OCI-LY3 (cell line): ENCODE data around the gene HPCAL1.

Experiments used
- H2AFZ ChIP-seq: fragments of 200-600, 300-600 bp; shearing (Covaris generic); 2 replicates; pipeline ENCODE4 v1.6.0; 2014; ENCODE audit warnings: antibody characterized with exemption, low read depth, low read length
- H3K27ac ChIP-seq: fragments of 200-600, 300-600 bp; sonication (generic); 2 replicates; pipeline ENCODE4 v1.5.1; 2014; ENCODE audit warnings: mild to moderate bottlenecking, low read length, moderate library complexity, mixed read lengths
- H3K27me3 ChIP-seq: fragments of 200-600, 300-600 bp; sonication (generic); 2 replicates; pipeline ENCODE4 v1.6.1; 2014; ENCODE audit warnings: low read depth, low read length, mixed read lengths
- H3K36me3 ChIP-seq: fragments of 200-600, 300-600 bp; sonication (generic); replicated peaks from 2 replicates; pipeline ENCODE3; 2014; ENCODE audit warnings: low read depth, low read length, mixed read lengths
- H3K4me1 ChIP-seq: fragments of 300-600, 200-600 bp; sonication (generic); 2 replicates; pipeline ENCODE4 v1.6.1; 2014; ENCODE audit warnings: low read length, mixed read lengths
- H3K4me2 ChIP-seq: fragments of 200-600, 300-600 bp; sonication (generic); 2 replicates; pipeline ENCODE4 v1.6.1; 2014; ENCODE audit warnings: low read length, mixed read lengths
- H3K4me3 ChIP-seq: fragments of 300-600, 200-600 bp; sonication (generic); 2 replicates; pipeline ENCODE4 v1.5.1; 2014; ENCODE audit warnings: antibody characterized with exemption, mild to moderate bottlenecking, low read length, moderate library complexity
- H3K79me2 ChIP-seq: fragments of 300-600, 200-600 bp; shearing (Covaris generic); 2 replicates; pipeline ENCODE4 v1.6.1; 2014; ENCODE audit warnings: mild to moderate bottlenecking, low read length, mixed read lengths
- H3K9ac ChIP-seq: fragments of 300-600, 200-600 bp; shearing (Covaris generic); 2 replicates; pipeline ENCODE4 v1.6.0; 2014; ENCODE audit warnings: mild to moderate bottlenecking, low read length, moderate library complexity
- H3K9me3 ChIP-seq: fragments of 200-600, 300-600 bp; shearing (Covaris generic); 2 replicates; pipeline ENCODE4 v1.6.1; 2014; ENCODE audit warnings: low read length, mixed read lengths; ENCODE audit not compliant: insufficient read depth
- H4K20me1 ChIP-seq: fragments of 200-600, 300-600 bp; sonication (generic); 2 replicates; pipeline ENCODE4 v1.6.1; 2016; ENCODE audit warnings: low read length, mixed read lengths; ENCODE audit not compliant: insufficient read depth
- EZH2phosphoT487 ChIP-seq: fragments of 200-600 bp; shearing (Covaris generic); IDR thresholded peaks from 2 replicates; pipeline ENCODE4 v1.6.1; 2018; ENCODE audit warnings: antibody characterized with exemption, mixed run types, low read depth
- TF ChIP-seq, protein P1 (sequence below): fragments of 200-600, 300-600 bp; sonication (generic); IDR thresholded peaks from 2 replicates; pipeline ENCODE4 v1.5.1; 2014; ENCODE audit warnings: antibody characterized with exemption, low read length, low read depth

HPCAL1 gene

DNA sequence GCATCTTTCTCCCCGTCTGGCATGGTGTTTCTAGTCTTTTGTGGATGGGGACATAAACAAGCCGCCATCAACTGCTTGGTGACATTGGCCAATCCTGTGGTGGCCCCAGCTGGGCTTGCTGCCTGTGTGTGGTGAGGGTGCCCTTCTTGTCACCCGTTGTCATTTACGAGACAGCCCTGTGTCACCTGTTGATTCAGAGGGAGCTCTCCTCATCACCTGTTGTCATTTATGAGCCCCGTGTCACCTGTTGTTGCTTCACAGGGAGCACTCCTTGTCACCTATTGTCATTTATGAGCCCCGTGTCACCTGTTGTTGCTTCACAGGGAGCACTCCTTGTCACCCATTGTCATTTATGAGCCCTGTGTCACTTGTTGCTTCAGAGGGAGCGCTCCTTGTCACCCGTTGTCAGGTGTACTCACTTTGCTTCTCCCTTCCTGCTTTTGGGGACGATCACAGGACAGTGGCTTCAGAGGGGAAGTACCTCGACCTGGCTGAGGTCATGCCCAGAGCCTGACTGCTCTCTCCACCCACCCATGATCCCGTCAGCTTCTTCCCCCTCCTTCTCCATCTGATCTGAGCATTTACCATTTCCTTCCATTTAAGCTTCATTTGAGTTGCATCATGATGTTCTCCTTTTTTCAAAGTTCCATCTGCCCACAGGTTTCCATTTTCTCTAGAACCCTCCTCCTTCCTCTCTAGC is 29.1 kb downstream of the HPCAL1 start:
- Histone ChIP-seq H3K4me2 (peak overlapping the region; percentile 99), H3K27ac (no peak overlapping the region), H3K4me3 (peak overlapping the region; percentile 80), H3K79me2 (no peaks in the 10 kb centered on the region), H3K27me3 (peaks cover 4% of the 10 kb centered on the region; the same call in 1 of the 2 replicates), H3K9me3 (no peaks in the 10 kb centered on the region), H3K4me1 (peaks cover 32% of the 10 kb centered on the region), H2AFZ (no peak overlapping the region), H4K20me1 (0 out of 2 replicates have a peak, but pooled peaks cover 3% of the 10 kb centered on the region), H3K36me3 (no peaks in the 10 kb centered on the region), H3K9ac (peak overlapping the region; percentile 56; the same call in 1 of the 2 replicates)
- no peak for TF ChIP-seq EZH2phosphoT487
- TF ChIP-seq, protein P1, sequence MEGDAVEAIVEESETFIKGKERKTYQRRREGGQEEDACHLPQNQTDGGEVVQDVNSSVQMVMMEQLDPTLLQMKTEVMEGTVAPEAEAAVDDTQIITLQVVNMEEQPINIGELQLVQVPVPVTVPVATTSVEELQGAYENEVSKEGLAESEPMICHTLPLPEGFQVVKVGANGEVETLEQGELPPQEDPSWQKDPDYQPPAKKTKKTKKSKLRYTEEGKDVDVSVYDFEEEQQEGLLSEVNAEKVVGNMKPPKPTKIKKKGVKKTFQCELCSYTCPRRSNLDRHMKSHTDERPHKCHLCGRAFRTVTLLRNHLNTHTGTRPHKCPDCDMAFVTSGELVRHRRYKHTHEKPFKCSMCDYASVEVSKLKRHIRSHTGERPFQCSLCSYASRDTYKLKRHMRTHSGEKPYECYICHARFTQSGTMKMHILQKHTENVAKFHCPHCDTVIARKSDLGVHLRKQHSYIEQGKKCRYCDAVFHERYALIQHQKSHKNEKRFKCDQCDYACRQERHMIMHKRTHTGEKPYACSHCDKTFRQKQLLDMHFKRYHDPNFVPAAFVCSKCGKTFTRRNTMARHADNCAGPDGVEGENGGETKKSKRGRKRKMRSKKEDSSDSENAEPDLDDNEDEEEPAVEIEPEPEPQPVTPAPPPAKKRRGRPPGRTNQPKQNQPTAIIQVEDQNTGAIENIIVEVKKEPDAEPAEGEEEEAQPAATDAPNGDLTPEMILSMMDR = no peak

DNA sequence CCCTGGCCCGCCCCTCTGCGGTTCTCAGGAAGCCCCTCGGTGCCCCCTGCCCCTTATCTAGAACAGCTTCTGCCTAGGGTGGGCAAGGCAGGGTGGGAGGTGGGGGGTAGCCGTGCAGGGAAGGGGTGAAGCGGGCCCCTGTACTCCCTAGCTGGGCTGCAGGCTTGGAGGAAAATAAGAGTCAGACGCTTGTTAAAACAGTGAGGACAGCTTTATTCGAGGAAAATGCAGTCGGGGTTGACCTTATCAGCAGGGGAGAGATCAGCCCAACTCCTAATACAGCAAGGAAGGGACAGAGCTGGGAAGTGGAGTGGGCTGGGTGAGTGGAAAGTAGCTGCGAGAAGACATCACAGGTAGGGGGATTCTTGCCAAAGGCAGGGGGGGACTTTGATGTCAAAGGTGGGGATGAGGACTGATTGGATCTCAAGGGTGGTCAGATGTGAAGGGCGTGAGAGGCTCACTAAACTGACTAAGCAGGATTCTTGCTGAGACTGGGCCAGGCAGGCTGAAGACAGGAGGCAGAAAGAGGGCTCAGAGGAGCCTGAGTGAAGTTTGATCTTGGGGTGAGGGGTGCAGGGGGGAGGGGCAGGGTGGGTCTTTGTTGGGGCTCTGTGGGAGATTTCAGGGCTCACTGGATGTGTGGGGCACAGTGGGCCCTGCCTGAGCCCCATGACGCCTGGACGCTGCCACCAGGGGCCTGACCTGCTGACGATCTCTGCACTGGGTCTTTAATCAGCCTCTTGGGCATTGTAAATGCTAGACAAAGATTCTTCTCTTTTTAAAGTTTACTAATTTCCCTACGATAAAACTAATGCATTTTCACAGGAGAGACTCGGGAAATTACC is 29.9 kb downstream of the HPCAL1 start:
- H3K4me1 ChIP-seq = peaks cover 32% of the 10 kb centered on the region
- H2AFZ ChIP-seq = no peak overlapping the region
- no peaks in the 10 kb centered on the region for H3K36me3 ChIP-seq
- H4K20me1 ChIP-seq = 0 out of 2 replicates have a peak, but pooled peaks cover 3% of the 10 kb centered on the region
- H3K9ac ChIP-seq = no peak overlapping the region
- peak overlapping the region; percentile 99 for H3K4me2 ChIP-seq
- peak overlapping the region; percentile 80; the same call in 1 of the 2 replicates for H3K4me3 ChIP-seq
- H3K79me2 ChIP-seq = no peaks in the 10 kb centered on the region
- no peak overlapping the region for H3K27ac ChIP-seq
- no peaks in the 10 kb centered on the region for H3K9me3 ChIP-seq
- no peak for TF ChIP-seq EZH2phosphoT487
- H3K27me3 ChIP-seq = peaks cover 4% of the 10 kb centered on the region; the same call in 1 of the 2 replicates

DNA sequence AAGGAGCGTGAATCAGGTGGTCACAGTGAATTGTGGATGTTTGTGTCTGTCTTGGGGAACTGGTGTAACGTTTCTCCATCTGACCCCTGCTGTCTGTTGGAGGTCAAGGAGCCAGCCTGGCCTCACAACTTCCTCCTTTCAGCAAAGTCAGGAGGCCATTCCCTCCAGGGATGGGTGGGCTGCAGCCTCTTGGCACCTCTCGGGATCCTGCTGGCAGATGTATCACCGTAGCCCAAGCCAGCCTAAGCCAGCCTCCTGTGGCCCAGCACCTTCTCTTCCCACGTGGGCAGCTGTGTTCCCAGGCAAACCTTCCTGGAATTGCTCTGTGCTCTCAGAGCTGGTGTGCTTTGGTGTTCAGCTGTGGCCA is 30.5 kb downstream of the HPCAL1 start:
- H3K79me2 ChIP-seq = no peaks in the 10 kb centered on the region
- peaks cover 32% of the 10 kb centered on the region for H3K4me1 ChIP-seq

DNA sequence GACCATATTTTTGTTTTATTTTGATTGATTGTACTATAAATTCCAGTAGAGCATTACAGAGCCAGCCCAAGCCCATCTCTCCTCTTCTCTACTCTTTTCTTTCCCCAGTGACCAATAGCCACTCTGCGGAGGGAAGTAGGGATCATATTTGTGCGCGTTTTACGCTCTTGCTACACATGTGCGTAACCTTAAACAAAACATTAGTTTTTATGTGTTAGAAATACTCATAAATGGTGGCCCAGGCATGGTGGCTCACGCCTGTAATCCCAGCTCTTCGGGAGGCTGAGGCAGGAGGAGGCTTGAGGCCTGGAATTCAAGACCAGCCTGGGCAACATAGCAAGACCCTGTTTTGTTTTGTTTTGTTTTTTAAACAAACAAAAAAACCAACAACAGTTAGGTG is 31.3 kb downstream of the HPCAL1 start:
- Histone ChIP-seq H4K20me1 (0 out of 2 replicates have a peak, but pooled peaks cover 3% of the 10 kb centered on the region), H3K27me3 (peaks cover 4% of the 10 kb centered on the region; the same call in 1 of the 2 replicates), H2AFZ (no peak overlapping the region), H3K4me3 (no peak overlapping the region), H3K9ac (no peak overlapping the region), H3K36me3 (no peaks in the 10 kb centered on the region), H3K9me3 (no peaks in the 10 kb centered on the region), H3K4me2 (no peak overlapping the region), H3K79me2 (no peaks in the 10 kb centered on the region), H3K4me1 (peaks cover 32% of the 10 kb centered on the region), H3K27ac (no peak overlapping the region)
- TF ChIP-seq, protein P1 = no peak
- TF ChIP-seq EZH2phosphoT487 = no peak

More for the DNA sequence above, 30.5 kb downstream of the HPCAL1 start:
- H3K36me3 ChIP-seq = no peaks in the 10 kb centered on the region
- no peak overlapping the region for H3K4me2 ChIP-seq
- TF ChIP-seq, protein P1 = no peak
- no peak for TF ChIP-seq EZH2phosphoT487
- no peak overlapping the region for H2AFZ ChIP-seq
- H4K20me1 ChIP-seq = 0 out of 2 replicates have a peak, but pooled peaks cover 3% of the 10 kb centered on the region
- peaks cover 4% of the 10 kb centered on the region; the same call in 1 of the 2 replicates for H3K27me3 ChIP-seq
- H3K9ac ChIP-seq = no peak overlapping the region
- no peak overlapping the region for H3K4me3 ChIP-seq
- H3K27ac ChIP-seq = no peak overlapping the region
- H3K9me3 ChIP-seq = no peaks in the 10 kb centered on the region
